Measurements from ENCODE around the gene RPTOR. TPM values are rescaled to one million over a fixed set of nuclear protein-coding genes. Genes with fewer than 3 reads are reported as not detected.
A peak's percentile ranks its signal among the peaks of the same experiment; 100 is the strongest.

Gene RPTOR
- total RNA-seq, 1 experiment from 2014 or later: 46.2 TPM

DNA sequence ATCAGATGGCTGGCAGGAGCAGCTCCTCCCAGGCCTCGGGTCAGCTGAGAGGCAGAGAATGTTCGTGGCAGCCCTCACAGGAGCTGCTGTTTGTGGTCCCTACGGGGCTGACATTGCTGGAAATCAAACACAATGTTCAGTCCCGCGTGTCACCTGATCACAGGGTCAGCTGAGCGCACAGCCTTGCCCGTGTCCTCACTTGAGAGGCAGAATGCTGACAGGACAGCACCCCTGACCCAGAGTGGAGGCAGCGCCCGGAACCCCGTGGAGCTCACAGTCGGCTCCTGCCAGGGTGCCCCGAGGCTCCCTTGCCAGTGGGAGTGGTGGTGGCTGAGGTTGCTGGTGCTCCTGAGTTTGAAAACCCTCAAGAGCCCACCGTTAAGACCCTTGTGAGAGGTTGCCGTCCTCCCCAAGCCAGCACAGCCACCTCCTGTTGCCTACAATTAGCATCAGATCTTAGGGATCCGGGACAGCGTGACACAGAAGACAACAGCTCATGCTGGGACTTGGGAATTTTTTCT lies 443.4 kb downstream of the RPTOR start:
- ChIA-PET POLR2A (ENCODE audit: unreplicated experiment) (interaction anchor here (0.6 kb wide), 1 partner anchor 97 kb away, joined by 3 read pairs; no protein-coding TSS in a partner anchor), CTCF (no interaction called here)
- no peaks in the 10 kb centered on the region for H3K9me3 ChIP-seq (ENCODE audit: low read length)
- H2AFZ ChIP-seq (ENCODE audit: low read length): no peak overlapping the region
- H3K9ac ChIP-seq (ENCODE audit: low read length): no peak overlapping the region
- no peak overlapping the region for H3K4me3 ChIP-seq (ENCODE audit: low read length)
- no peak for TF ChIP-seq EZH2phosphoT487 (IDR thresholded peaks at IDR 0.05; ENCODE audit: borderline replicate concordance, low read length)
- TF ChIP-seq, protein P1, sequence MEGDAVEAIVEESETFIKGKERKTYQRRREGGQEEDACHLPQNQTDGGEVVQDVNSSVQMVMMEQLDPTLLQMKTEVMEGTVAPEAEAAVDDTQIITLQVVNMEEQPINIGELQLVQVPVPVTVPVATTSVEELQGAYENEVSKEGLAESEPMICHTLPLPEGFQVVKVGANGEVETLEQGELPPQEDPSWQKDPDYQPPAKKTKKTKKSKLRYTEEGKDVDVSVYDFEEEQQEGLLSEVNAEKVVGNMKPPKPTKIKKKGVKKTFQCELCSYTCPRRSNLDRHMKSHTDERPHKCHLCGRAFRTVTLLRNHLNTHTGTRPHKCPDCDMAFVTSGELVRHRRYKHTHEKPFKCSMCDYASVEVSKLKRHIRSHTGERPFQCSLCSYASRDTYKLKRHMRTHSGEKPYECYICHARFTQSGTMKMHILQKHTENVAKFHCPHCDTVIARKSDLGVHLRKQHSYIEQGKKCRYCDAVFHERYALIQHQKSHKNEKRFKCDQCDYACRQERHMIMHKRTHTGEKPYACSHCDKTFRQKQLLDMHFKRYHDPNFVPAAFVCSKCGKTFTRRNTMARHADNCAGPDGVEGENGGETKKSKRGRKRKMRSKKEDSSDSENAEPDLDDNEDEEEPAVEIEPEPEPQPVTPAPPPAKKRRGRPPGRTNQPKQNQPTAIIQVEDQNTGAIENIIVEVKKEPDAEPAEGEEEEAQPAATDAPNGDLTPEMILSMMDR (conservative IDR thresholded peaks at IDR 0.05; ENCODE audit: low read depth, low read length): no peak
- TF ChIP-seq EZH2 (IDR thresholded peaks at IDR 0.05; ENCODE audit: low read length, unreplicated experiment): no peak
- H3K79me2 ChIP-seq (ENCODE audit: low read length): peaks cover 9% of the 10 kb centered on the region
- H3K36me3 ChIP-seq (ENCODE audit: low read depth, low read length): no peaks in the 10 kb centered on the region
- H3K9me2 ChIP-seq (replicated peaks; ENCODE audit: low read length): no peaks in the 10 kb centered on the region
- H4K20me1 ChIP-seq (ENCODE audit: low read length): no peaks in the 10 kb centered on the region
- no TSS peak for BruUV-seq (replicated peaks)
- peaks cover 19% of the 10 kb centered on the region for H3K4me1 ChIP-seq (ENCODE audit: insufficient read depth, low read length)
- no peak overlapping the region for H3K27ac ChIP-seq (ENCODE audit: low read length)
- no peaks in the 10 kb centered on the region for H3K27me3 ChIP-seq (ENCODE audit: low read length)
- intact Hi-C loops (cut with micrococcal nuclease): no loop called here
- no peak for DNase-seq
- ATAC-seq: no peak
- H3F3A ChIP-seq (ENCODE audit: low read length, unreplicated experiment): no peaks in the 10 kb centered on the region
- H3K4me2 ChIP-seq (ENCODE audit: low read length): no peak overlapping the region

DNA sequence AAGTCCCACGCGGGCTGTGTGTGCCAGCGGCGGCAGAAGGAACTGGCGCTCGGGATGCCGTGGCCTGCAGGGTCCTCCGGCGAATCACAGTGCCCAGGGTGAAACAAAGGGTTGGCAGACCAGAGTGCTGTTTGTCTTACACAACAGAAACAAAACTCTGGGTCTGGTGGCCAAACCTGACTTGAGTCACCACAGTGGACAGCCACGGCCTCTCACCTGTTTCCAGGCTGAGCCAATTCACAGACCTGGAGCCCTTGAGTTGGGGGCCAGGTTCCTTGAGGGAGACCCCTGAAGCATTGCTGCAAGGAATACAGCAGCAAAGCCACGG lies 444.9 kb downstream of the RPTOR start:
- peak overlapping the region; percentile 65 for H3K4me2 ChIP-seq (ENCODE audit: low read length)
- no peaks in the 10 kb centered on the region for H3K36me3 ChIP-seq (ENCODE audit: low read depth, low read length)
- intact Hi-C loops (cut with micrococcal nuclease): no loop called here
- H3K9me2 ChIP-seq (replicated peaks; ENCODE audit: low read length): no peaks in the 10 kb centered on the region
- no peak overlapping the region for H3K9ac ChIP-seq (ENCODE audit: low read length)
- peaks cover 23% of the 10 kb centered on the region for H3K4me1 ChIP-seq (ENCODE audit: insufficient read depth, low read length)
- no peak overlapping the region for H3K27ac ChIP-seq (ENCODE audit: low read length)
- no peaks in the 10 kb centered on the region for H3F3A ChIP-seq (ENCODE audit: low read length, unreplicated experiment)
- H3K9me3 ChIP-seq (ENCODE audit: low read length): no peaks in the 10 kb centered on the region
- H4K20me1 ChIP-seq (ENCODE audit: low read length): no peaks in the 10 kb centered on the region
- DNase-seq: peak; percentile 44
- CTCF ChIA-PET: no interaction called here
- ATAC-seq: 0 out of 2 replicates have a peak, but pooled peaks have one; percentile 11
- peaks cover 16% of the 10 kb centered on the region for H3K79me2 ChIP-seq (ENCODE audit: low read length)
- no TSS peak for BruUV-seq (replicated peaks)
- TF ChIP-seq, protein P1 (conservative IDR thresholded peaks at IDR 0.05; ENCODE audit: low read depth, low read length): no peak
- TF ChIP-seq EZH2 (IDR thresholded peaks at IDR 0.05; ENCODE audit: low read length, unreplicated experiment): no peak
- no peak for TF ChIP-seq EZH2phosphoT487 (IDR thresholded peaks at IDR 0.05; ENCODE audit: borderline replicate concordance, low read length)
- peak overlapping the region; percentile 43; the same call in 1 of the 2 replicates for H3K4me3 ChIP-seq (ENCODE audit: low read length)
- peak overlapping the region; percentile 57; the same call in 1 of the 2 replicates for H2AFZ ChIP-seq (ENCODE audit: low read length)
- POLR2A ChIA-PET (ENCODE audit: unreplicated experiment): no interaction called here
- H3K27me3 ChIP-seq (ENCODE audit: low read length): no peaks in the 10 kb centered on the region

DNA sequence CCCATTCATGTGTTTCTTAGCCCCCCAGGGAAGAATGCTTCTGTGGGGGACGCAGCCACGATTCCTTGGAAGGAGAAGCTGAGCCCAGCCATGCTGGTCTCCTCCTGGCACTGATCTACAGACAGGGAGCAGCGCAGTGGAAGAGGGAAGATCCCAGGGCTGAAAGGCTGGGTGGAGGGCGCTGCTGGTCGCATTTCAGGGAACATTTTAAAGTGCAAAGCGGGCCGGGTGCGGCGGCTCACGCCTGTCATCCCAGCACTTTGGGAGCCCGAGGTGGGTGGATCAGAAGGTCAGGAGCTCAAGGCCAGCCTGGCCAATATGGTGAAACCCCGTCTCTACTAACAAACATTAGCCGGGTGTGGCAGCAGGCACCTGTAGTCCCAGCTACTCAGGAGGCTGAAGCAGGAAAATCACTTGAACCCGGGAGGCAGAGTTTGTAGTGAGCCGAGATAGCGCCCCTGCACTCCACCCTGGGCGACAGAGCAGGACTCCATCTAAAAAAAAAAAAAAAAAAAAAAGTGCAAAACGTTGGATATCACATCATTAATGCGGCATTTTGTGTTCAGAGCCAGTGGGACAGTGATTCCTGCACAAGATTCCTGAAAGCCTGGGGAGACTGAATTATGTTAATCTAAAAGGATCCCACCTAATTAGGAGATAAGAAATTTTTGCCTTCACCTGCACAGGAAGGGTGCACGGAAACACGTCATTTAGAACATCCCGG lies 446.4 kb downstream of the RPTOR start:
- Histone ChIP-seq H2AFZ (ENCODE audit: low read length) (peak overlapping the region; percentile 89), H3K79me2 (ENCODE audit: low read length) (peaks cover 16% of the 10 kb centered on the region), H3K36me3 (ENCODE audit: low read depth, low read length) (no peaks in the 10 kb centered on the region; the same call in 1 of the 2 replicates), H3K9me2 (replicated peaks; ENCODE audit: low read length) (no peaks in the 10 kb centered on the region), H3K4me3 (ENCODE audit: low read length) (peak overlapping the region; percentile 93), H3K27me3 (ENCODE audit: low read length) (no peaks in the 10 kb centered on the region), H3F3A (ENCODE audit: low read length, unreplicated experiment) (no peaks in the 10 kb centered on the region), H3K9ac (ENCODE audit: low read length) (peak overlapping the region; percentile 88), H3K27ac (ENCODE audit: low read length) (no peak overlapping the region), H4K20me1 (ENCODE audit: low read length) (no peaks in the 10 kb centered on the region), H3K4me2 (ENCODE audit: low read length) (peak overlapping the region; percentile 93), H3K4me1 (ENCODE audit: insufficient read depth, low read length) (peaks cover 23% of the 10 kb centered on the region), H3K9me3 (ENCODE audit: low read length) (no peaks in the 10 kb centered on the region)
- TF ChIP-seq EZH2phosphoT487 (IDR thresholded peaks at IDR 0.05; ENCODE audit: borderline replicate concordance, low read length) (no peak), EZH2 (IDR thresholded peaks at IDR 0.05; ENCODE audit: low read length, unreplicated experiment) (no peak)
- TF ChIP-seq, protein P1 (conservative IDR thresholded peaks at IDR 0.05; ENCODE audit: low read depth, low read length): no peak
- no peak for ATAC-seq
- CTCF ChIA-PET: no interaction called here
- intact Hi-C loops (cut with micrococcal nuclease): no loop called here
- BruUV-seq (replicated peaks): TSS peak; percentile 51
- POLR2A ChIA-PET (ENCODE audit: unreplicated experiment): no interaction called here
- DNase-seq: no peak
